ENCODE data around the gene LARP6. TPM values are rescaled to one million over a fixed set of nuclear protein-coding genes. Genes with fewer than 3 reads are reported as not detected.

Gene LARP6
- total and polyA plus RNA-seq, 3 donors from 2014 or later: 49.6 to 105 (median 57.1) TPM

DNA sequence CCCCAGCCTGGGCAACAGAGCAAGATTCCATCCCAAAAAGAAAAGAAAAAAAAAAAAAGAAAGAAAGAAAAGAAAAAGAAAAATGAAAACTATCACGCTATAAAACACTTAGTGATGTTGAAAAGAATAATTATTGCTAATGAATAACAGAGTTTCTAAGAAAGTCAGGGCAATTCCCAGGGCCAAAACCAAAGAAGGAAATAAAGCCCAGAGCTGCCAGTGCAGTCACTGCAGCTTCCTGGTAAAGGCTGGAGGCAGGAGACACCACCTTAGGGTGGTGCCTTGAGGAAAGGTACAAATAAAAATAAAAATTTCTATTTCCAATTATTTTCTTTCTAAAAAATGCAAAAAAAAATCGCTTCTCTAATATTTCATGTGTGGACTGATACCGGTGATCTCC, 70.9 kb downstream of the LARP6 start:
- intact Hi-C loops (cut with DNase I; ENCODE audit: low total_unique reads): no loop called here
- TF ChIP-seq, protein P1, sequence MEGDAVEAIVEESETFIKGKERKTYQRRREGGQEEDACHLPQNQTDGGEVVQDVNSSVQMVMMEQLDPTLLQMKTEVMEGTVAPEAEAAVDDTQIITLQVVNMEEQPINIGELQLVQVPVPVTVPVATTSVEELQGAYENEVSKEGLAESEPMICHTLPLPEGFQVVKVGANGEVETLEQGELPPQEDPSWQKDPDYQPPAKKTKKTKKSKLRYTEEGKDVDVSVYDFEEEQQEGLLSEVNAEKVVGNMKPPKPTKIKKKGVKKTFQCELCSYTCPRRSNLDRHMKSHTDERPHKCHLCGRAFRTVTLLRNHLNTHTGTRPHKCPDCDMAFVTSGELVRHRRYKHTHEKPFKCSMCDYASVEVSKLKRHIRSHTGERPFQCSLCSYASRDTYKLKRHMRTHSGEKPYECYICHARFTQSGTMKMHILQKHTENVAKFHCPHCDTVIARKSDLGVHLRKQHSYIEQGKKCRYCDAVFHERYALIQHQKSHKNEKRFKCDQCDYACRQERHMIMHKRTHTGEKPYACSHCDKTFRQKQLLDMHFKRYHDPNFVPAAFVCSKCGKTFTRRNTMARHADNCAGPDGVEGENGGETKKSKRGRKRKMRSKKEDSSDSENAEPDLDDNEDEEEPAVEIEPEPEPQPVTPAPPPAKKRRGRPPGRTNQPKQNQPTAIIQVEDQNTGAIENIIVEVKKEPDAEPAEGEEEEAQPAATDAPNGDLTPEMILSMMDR (IDR thresholded peaks at IDR 0.05): no peak
- no peak overlapping the region for H3K4me3 ChIP-seq
- H3K9me3 ChIP-seq: no peaks in the 10 kb centered on the region
- H3K27ac ChIP-seq: no peak overlapping the region
- 82 to 89% methylated on average over 3 of the region's 3 CpGs for WGBS, 2 donors
- DNase-seq: no peak
- no peaks in the 10 kb centered on the region for H3K27me3 ChIP-seq
- no peaks in the 10 kb centered on the region for H3K4me1 ChIP-seq
- no peaks in the 10 kb centered on the region for H3K36me3 ChIP-seq (ENCODE audit: low read depth, missing control alignments)

DNA sequence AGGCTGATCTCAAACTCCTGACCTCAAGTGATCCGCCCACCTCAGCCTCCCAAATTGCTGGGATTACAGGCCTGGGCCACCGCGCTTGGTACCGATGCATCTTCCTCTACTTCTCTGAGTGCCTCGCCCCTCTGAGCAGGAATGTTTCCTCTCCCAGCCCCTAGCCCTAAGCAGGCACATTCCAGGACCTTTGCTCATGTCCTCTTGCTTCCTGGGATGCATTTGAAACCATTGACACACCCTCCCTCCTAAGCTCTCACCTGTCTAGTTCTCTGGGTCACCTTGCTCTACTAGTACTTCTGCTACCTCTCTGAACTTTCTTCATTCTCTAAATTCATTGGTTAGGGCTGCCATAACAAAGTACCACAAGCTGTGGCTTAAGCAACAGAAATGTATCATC, 72.7 kb downstream of the LARP6 start:
- Histone ChIP-seq H3K9me3 (no peaks in the 10 kb centered on the region), H3K4me1 (no peaks in the 10 kb centered on the region), H3K36me3 (ENCODE audit: low read depth, missing control alignments) (no peaks in the 10 kb centered on the region), H3K4me3 (no peak overlapping the region), H3K27me3 (no peaks in the 10 kb centered on the region), H3K27ac (no peak overlapping the region)
- no peak for DNase-seq
- WGBS, 2 donors: 98 to 100% methylated on average over 5 of the region's 5 CpGs
- TF ChIP-seq, protein P1 (IDR thresholded peaks at IDR 0.05): no peak
- no peak for TF ChIP-seq POLR2A (IDR thresholded peaks at IDR 0.05)
- intact Hi-C loops (cut with DNase I; ENCODE audit: low total_unique reads): no loop called here

Other genes starting within 250 kb of the LARP6 start
- 10 to 100 TPM; 56.9 to 65.1 TPM for gene UACA, start 90.6 kb downstream of the LARP6 start, total RNA-seq
- gene UACA, start 90.6 kb downstream of the LARP6 start, polyA plus RNA-seq (ENCODE audit: insufficient read depth, low read depth, low replicate concordance): 10.2 TPM
- gene THAP10, start 38.3 kb upstream of the LARP6 start, total RNA-seq: 1 to 10 TPM; 4.5 to 6.5 TPM
- 6.1 TPM for gene THAP10, start 38.3 kb upstream of the LARP6 start, polyA plus RNA-seq (ENCODE audit: insufficient read depth, low read depth, low replicate concordance)
- gene LRRC49, start 38.7 kb upstream of the LARP6 start, total RNA-seq: 10 to 100 TPM; 19.9 to 35.4 TPM
- gene LRRC49, start 38.7 kb upstream of the LARP6 start, polyA plus RNA-seq (ENCODE audit: insufficient read depth, low read depth, low replicate concordance): 22.4 TPM

Measured in testis (tissue), 3 donors.